Stimulated activated CD4-positive, alpha-beta T cell treated with anti-CD3 and anti-CD28 coated beads, Interleukin-4, amount 100 ng/mL, for 24 hours (primary cell): ENCODE measurements around the gene PALS2.

Source experiments
- DNase-seq: peaks from one replicate; pipeline ENCODE4 v3.0.0-alpha.2; 2020

PALS2 gene, protein sequence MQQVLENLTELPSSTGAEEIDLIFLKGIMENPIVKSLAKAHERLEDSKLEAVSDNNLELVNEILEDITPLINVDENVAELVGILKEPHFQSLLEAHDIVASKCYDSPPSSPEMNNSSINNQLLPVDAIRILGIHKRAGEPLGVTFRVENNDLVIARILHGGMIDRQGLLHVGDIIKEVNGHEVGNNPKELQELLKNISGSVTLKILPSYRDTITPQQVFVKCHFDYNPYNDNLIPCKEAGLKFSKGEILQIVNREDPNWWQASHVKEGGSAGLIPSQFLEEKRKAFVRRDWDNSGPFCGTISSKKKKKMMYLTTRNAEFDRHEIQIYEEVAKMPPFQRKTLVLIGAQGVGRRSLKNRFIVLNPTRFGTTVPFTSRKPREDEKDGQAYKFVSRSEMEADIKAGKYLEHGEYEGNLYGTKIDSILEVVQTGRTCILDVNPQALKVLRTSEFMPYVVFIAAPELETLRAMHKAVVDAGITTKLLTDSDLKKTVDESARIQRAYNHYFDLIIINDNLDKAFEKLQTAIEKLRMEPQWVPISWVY

GRCh38 chr7:24572997-24573553 lies at the start of gene PALS2:
Gene PALS2, plus strand, starts transcription at chr7:24573452. Its CDS starts 50,216 bp downstream, at chr7:24623668.
- DNase-seq: peak; percentile 71

GRCh38 chr7:24531255-24531654 lies 42.0 kb upstream of the PALS2 start:
- no peak for DNase-seq

GRCh38 chr7:24536682-24537081 lies 36.6 kb upstream of the PALS2 start:
- DNase-seq: no peak

GRCh38 chr7:24540956-24541355 lies 32.3 kb upstream of the PALS2 start:
- no peak for DNase-seq

- DNase-seq: no peak
Measured at GRCh38 chr7:24545215-24545614, 28.0 kb upstream of the PALS2 start.

DNA sequence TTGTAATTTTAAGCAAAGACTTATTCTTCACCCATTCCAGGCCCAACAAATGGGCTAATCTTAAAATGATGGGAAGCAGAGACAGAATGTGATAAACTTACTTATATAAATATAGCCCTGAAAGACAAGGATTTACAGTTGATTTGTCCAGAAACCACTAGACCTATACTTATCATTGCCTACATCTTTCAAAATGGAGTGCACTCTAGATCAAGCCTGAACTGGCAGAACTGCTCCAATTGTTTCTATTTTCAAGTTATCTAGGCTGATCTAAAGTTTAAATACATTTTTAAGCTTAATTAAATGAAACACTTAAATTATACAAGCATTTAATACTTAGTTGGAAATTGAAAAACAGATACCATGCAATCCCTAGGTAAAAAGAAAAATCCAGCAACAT lies 24.9 kb upstream of the PALS2 start:
- DNase-seq: no peak

GRCh38 chr7:24549991-24550390 lies 23.3 kb upstream of the PALS2 start:
- DNase-seq: no peak

DNA sequence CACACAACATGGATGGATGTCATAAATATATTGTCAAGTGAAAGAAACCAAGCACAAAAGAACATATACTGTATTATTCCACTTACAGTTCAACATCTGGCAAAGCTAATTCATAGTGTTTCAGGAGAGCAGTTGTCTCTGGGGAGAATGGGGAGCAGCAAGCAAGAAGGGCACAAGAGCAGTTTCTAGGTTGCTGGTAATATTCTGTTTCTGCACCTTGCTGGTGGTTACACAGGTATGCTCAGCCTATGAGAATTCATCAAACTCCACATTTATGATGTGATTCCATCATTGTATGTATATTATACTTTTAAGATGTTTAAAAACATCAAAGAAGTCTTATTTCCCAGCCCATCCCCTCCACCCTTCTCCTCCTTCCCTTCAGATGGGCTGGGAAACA lies 18.1 kb upstream of the PALS2 start:
- no peak for DNase-seq

GRCh38 chr7:24555719-24556118 lies 17.5 kb upstream of the PALS2 start:
- no peak for DNase-seq

GRCh38 chr7:24560772-24561171 lies 12.5 kb upstream of the PALS2 start:
- DNase-seq: no peak

- no peak for DNase-seq
Measured at GRCh38 chr7:24566274-24566673, 7.0 kb upstream of the PALS2 start.

- no peak for DNase-seq
Measured at GRCh38 chr7:24570983-24571382, 2.3 kb upstream of the PALS2 start.

DNA sequence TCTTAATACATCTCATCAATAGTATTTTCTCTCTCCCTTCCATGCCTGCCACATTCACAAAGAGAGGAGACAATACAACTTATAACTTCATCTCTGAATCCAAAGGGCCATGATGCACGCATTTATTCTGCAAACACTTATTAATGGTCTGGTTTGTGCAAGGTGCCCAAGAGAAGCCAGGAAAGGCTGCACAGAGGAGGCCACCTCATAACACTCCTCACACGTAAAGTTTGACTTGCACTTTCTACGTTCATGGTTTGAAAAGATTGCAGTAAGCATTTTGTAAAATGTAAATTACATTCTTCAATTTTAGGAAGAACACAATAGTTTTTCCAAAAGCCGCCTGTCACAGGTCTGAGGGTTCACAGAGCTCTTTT lies 1.2 kb upstream of the PALS2 start:
- no peak for DNase-seq

GRCh38 chr7:24572393-24572996 lies 757 bp upstream of the PALS2 start:
- DNase-seq: peak; percentile 17

GRCh38 chr7:24573554-24574338 lies 494 bp downstream of the PALS2 start:
- DNase-seq: peak; percentile 43

GRCh38 chr7:24574386-24574785 lies 1.1 kb downstream of the PALS2 start:
- no peak for DNase-seq

- no peak for DNase-seq
Measured at GRCh38 chr7:24574950-24575349, 1.7 kb downstream of the PALS2 start.

DNA sequence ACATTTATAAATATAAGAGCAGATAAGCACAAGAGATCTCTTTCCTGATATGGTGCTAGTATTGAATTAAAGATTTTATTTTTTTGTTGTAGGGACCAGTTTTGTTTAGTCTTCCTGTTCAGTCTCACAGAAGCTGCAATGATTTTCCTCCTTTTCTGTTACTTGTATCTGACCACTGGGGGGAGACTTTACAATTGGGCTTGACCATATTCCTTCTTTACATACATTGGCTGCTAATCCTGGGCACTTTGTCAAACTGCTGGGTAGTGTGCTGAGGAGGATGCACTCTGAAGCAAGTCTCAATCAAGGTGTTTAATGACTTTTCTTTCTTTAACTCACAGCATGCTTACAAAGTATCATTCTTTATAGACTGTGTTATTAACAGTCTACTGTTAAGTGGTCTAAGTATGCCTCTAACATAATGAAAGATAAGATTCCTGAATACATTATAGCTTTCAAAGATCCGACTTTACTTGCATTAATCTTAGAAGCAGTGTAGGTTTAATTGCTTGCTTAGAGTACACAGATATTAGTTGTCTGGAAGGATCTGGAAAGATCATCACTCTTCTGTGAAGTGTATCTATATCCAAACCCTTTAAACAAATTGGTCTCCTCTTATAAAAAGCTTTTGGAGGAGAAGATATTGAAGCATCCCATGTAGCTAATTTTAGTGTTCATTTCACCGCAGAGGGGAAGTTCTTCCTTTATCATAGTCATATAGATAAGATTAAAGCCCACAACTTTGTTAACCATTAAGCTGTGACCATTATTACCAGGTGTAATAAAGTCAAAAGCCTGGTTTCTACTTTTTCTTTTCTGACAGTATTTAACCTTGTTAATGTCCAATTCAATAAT lies 3.1 kb downstream of the PALS2 start:
- no peak for DNase-seq

DNA sequence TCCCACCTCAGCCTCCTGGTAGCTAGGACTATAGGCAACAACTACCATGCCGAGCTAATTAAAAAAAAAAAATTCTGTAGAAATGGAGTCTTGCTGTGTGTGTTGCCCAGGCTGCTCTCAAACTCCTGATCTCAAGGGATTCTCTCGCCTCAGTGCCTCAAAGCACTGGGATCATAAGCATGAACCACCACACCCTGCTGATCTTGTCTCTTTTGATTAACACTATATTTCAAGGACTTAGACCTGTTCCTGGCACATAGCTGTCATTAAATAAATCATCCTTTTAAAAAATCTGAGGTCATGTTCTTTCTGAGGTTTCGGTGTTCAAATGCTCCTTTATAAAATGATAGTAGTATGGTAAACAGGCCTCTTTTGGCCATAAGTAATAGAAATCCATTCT lies 4.8 kb downstream of the PALS2 start:
- DNase-seq: no peak

DNA sequence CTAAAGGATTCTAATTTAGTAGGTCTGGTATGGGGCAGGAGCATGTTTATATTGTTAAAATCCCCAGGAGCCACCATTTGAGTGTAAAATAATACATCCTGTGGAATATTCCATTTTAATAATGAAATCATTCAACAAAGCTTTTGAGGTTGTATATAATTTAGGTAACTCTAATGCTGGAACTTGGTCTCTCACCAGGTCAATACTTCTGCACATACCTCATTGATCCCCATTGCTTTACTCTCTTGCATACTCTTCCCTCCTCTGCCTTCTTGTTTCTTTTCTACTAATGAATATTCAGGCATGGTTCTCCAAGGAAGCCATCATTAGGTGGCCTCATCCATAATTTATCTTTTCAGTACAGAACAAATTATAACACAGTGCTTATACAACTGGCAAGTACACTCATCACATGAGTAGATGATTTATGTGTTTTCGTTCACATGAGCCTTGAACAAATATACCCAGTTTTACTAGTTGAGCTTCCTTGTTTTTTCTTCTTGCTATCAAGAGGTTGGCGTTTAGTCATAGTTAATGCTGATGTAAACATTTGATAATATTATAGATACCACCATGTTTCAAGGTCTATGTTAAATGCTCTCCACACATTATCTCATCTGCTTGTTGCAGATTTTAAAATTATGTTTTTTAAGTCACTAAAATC lies 7.2 kb downstream of the PALS2 start:
- DNase-seq: no peak

GRCh38 chr7:24582166-24582565 lies 8.9 kb downstream of the PALS2 start:
- no peak for DNase-seq

DNA sequence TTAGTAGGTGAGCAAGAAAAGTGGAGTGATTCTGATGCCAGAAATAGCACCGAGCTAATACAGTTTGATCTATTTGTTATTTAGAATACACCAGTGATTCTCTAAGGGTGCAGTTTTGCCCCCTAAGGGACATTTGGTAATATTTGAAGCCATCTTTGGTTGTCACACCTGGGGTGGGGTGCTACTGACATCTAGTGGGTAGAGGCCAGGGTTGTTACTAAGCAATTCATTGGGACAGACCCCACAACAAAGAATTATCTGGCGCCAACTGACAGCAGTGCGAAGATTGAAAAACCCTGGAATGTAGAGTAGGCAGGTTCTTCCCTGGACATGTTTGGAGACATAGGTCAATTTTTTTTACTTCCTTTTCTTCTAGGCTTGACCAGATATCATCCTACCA lies 14.6 kb downstream of the PALS2 start:
- peak; percentile 37 for DNase-seq
